Sigmoid colon (tissue), 3 donors: Measurements from ENCODE around the gene CDH13.

ENCODE experiments used
- CTCF ChIP-seq, 4 experiments: fragments of 450-650 bp in 3 of 4; fragments of 200-600 bp in 1 of 4; IDR thresholded peaks; one replicate each; pipeline ENCODE4 v1.5.1; 2016 to 2019; ENCODE audit warnings: antibody characterized with exemption in 4 of 4, mild to moderate bottlenecking in 3 of 4, moderate library complexity in 2 of 4
- POLR2A ChIP-seq, 2 donors: fragments of 450-650 bp; IDR thresholded peaks; one replicate each; pipeline ENCODE4 v1.6.1; 2016; ENCODE audit warnings: antibody characterized with exemption in 2 of 2, mild to moderate bottlenecking in 2 of 2, moderate library complexity in 2 of 2

DNA sequence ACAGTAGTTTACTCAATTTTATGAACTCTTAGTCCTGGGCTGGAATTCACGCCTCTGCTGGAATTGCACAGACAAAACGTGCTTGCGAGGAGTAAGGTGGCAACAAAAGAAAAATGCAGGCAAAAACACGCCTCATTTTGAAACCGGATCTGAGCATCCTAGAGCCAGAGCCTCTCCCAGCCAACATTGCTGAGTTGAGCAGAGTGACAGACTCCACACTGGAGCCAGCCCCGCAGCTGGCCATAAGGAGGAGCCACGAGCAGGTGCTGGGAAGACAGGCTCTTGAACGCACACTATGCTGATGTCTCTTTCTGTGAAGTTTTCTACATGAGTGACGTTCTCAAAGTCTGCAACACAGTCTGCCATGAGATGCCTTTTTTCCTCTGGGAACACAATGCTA is 1166.4 kb downstream of the CDH13 start:
- TF ChIP-seq POLR2A (IDR thresholded peaks at IDR 0.05) (no peak), CTCF (IDR thresholded peaks at IDR 0.05) (no peak)
